RWPE2 (cell line): ENCODE data around the gene UNCX.

ENCODE experiments used
- ATAC-seq: fragments of 200-7000 bp; cut with Tn5 transposase; 3 replicates; pipeline ENCODE4 v1.9.1; 2021; ENCODE audit warnings: low read depth
- DNase-seq: peaks from one replicate; pipeline ENCODE4 v3.0.0-alpha.2; 2020; ENCODE audit warnings: low spot score
- H3K27ac ChIP-seq: fragments of 450-650 bp; 2 replicates; pipeline ENCODE4 v1.5.1; 2017; ENCODE audit warnings: mild to moderate bottlenecking; ENCODE audit not compliant: poor library complexity, severe bottlenecking
- H3K27me3 ChIP-seq: fragments of 250-450 bp; sonication (Bioruptor Pico); 2 replicates; pipeline ENCODE4 v1.5.1; 2021; ENCODE audit warnings: mild to moderate bottlenecking, moderate library complexity; ENCODE audit not compliant: insufficient read depth, poor library complexity, severe bottlenecking
- H3K36me3 ChIP-seq: fragments of 250-450 bp; sonication (Bioruptor Pico); 2 replicates; pipeline ENCODE4 v1.5.1; 2020; ENCODE audit warnings: low read depth, mild to moderate bottlenecking, moderate library complexity
- H3K4me1 ChIP-seq: fragments of 250-450 bp; sonication (Bioruptor Pico); 2 replicates; pipeline ENCODE4 v1.5.1; 2021; ENCODE audit warnings: mild to moderate bottlenecking, moderate library complexity; ENCODE audit not compliant: insufficient read depth, poor library complexity, severe bottlenecking
- H3K4me3 ChIP-seq: fragments of 250-450 bp; sonication (Bioruptor Pico); 2 replicates; pipeline ENCODE4 v1.5.1; 2021; ENCODE audit warnings: mild to moderate bottlenecking, moderate library complexity; ENCODE audit not compliant: severe bottlenecking
- H3K9me3 ChIP-seq: fragments of 250-450 bp; sonication (Bioruptor Pico); 2 replicates; pipeline ENCODE4 v1.5.1; 2021; ENCODE audit warnings: mild to moderate bottlenecking, moderate library complexity; ENCODE audit not compliant: severe bottlenecking
- TF ChIP-seq, protein P1 (sequence below): fragments of 450-650 bp; IDR thresholded peaks from one replicate; pipeline ENCODE4 v1.5.1; 2017; ENCODE audit warnings: mild to moderate bottlenecking, moderate library complexity; ENCODE audit not compliant: poor library complexity, severe bottlenecking

The UNCX gene

DNA sequence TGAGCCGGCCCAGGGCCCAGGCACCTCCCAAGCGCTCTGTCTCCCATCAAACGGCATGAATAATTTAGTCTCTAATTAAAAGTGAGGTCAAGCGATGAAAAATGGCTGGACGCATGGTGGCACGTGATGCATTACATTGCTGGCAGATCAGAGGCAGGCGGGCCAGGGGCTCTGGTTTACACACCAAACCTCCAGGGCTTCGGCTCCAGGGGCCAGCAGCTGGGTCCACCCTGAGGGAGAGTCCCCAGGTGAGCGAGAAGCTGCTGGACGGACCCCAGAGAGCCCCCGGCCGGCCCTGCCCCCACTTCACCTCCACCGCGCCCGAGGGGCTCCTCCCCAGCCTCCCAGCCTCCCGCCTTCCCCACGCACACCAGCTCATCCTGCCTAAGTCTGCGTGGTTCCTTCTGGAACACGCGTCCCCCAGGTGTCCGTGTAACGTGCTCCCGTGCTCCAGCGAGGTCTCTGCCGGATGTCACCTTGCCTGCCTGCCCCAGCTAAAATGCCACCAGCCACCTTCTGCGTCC is 23.2 kb downstream of the UNCX start:
- H3K9me3 ChIP-seq, result no peaks in the 10 kb centered on the region
- H3K27me3 ChIP-seq, result peaks cover 96% of the 10 kb centered on the region
- DNase-seq (no peak), ATAC-seq (no peak)
- no peak overlapping the region for H3K4me3 ChIP-seq
- TF ChIP-seq, protein P1, sequence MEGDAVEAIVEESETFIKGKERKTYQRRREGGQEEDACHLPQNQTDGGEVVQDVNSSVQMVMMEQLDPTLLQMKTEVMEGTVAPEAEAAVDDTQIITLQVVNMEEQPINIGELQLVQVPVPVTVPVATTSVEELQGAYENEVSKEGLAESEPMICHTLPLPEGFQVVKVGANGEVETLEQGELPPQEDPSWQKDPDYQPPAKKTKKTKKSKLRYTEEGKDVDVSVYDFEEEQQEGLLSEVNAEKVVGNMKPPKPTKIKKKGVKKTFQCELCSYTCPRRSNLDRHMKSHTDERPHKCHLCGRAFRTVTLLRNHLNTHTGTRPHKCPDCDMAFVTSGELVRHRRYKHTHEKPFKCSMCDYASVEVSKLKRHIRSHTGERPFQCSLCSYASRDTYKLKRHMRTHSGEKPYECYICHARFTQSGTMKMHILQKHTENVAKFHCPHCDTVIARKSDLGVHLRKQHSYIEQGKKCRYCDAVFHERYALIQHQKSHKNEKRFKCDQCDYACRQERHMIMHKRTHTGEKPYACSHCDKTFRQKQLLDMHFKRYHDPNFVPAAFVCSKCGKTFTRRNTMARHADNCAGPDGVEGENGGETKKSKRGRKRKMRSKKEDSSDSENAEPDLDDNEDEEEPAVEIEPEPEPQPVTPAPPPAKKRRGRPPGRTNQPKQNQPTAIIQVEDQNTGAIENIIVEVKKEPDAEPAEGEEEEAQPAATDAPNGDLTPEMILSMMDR, result no peak
- no peak overlapping the region for H3K27ac ChIP-seq
- no peaks in the 10 kb centered on the region for H3K4me1 ChIP-seq
- no peaks in the 10 kb centered on the region for H3K36me3 ChIP-seq

DNA sequence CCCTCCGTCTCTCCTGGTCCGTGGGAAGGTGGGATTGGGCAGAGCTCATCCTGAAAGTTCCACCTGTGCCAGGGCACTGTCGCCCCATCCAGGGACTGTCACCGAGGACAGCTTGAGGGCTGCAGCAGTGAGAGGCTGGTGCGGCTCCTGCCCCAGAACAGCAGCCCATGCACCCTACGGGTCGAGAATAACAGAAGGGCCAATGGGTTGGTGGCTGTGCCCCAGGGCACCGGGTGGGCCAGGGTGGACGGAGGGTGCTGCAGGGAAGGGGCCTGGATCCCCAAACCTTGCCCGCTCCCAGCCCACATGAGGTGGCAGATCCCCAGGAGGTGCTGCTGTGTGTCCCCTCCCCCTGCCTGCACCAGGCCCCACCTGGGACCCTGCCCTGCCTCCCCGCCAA is 23.9 kb downstream of the UNCX start:
- Histone ChIP-seq H3K27ac (no peak overlapping the region), H3K4me1 (no peaks in the 10 kb centered on the region), H3K9me3 (no peaks in the 10 kb centered on the region), H3K36me3 (no peaks in the 10 kb centered on the region), H3K4me3 (no peak overlapping the region), H3K27me3 (peaks cover 91% of the 10 kb centered on the region)
- ATAC-seq, result no peak
- no peak for DNase-seq
- TF ChIP-seq, protein P1, result no peak

DNA sequence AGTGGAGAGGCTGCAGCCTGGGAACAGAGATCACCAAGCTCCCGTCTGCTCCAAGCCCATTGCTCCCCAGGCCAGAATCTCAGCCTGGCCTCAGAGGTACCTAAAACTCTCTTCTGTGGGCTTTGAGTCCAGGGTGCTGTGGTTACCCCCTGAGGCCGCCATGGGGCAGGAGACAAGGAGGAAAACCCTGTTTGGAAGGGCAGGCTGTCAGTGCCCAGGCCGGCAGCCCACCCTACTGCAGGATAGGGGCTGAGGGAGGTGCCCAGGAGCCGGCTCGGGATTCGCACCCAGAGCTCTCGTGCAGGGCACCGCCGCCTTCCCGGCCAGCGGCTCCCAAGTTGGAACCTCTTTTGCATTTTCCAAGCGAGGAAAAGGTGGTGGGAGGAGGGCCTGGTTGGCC is 24.5 kb downstream of the UNCX start:
- DNase-seq (no peak), ATAC-seq (peak; percentile 17; the same call in 1 of the 3 replicates)
- H3K4me3 ChIP-seq, result no peak overlapping the region
- TF ChIP-seq, protein P1, result no peak
- peaks cover 91% of the 10 kb centered on the region for H3K27me3 ChIP-seq
- no peaks in the 10 kb centered on the region for H3K4me1 ChIP-seq
- no peaks in the 10 kb centered on the region for H3K9me3 ChIP-seq
- no peaks in the 10 kb centered on the region for H3K36me3 ChIP-seq
- H3K27ac ChIP-seq, result no peak overlapping the region

DNA sequence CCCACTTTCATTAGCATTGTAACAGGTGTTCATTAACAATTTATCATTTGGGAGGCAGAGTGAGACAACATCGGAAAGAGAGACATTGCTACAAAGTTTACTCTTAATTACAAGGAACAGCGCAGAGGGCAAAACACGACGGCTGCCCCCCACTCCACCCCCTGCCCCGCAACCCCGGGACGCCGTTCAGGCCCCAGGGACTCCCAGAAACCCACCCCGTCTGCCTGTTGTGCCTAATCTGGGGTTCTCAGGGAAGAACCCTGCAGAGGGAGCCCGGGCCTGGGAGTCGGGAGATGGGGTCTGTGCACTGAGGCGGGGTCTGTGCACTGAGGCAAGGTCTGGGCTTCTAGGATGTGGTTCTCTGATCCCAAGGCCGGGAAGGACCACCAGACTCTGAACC is 25.2 kb downstream of the UNCX start:
- no peak for ATAC-seq
- TF ChIP-seq, protein P1, result no peak
- Histone ChIP-seq H3K27me3 (peaks cover 91% of the 10 kb centered on the region), H3K36me3 (no peaks in the 10 kb centered on the region), H3K27ac (no peak overlapping the region), H3K4me1 (no peaks in the 10 kb centered on the region), H3K9me3 (no peaks in the 10 kb centered on the region), H3K4me3 (no peak overlapping the region)
- DNase-seq, result no peak

DNA sequence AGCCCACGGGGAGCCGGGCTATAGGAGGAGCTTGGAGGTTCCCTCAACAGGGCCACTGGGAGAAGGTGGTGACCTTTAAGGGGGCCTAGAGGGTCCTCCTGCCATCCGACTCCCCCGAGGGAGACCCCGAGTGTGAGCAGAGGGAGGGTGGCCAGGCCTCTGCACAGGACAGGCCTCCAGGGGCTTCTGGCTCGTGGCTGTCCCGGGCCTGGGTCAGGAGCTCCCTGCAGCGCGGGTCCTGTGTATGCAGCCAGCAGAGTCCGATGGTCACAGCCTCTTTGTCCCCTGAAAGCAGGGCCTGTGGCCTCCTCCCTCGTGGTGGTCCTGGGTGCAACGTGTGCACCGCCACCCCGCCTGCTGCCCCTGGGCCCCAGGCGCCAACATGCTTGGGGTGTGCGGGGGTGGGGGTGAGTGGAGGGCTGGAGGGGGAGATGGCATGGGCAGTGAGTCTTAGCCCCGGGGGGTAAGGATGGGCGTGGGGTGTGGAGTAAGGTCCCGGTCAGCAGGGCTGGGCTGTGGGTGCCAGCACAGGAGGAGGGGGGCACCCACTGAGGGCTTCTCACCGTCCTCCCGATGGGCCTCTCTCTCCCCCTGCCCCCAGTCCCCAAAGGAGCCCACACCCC is 27.1 kb downstream of the UNCX start:
- TF ChIP-seq, protein P1, result no peak
- no peak overlapping the region for H3K27ac ChIP-seq
- H3K4me3 ChIP-seq, result no peak overlapping the region
- no peaks in the 10 kb centered on the region for H3K9me3 ChIP-seq
- peaks cover 92% of the 10 kb centered on the region for H3K27me3 ChIP-seq
- ATAC-seq, result no peak
- no peak for DNase-seq
- no peaks in the 10 kb centered on the region for H3K36me3 ChIP-seq
- H3K4me1 ChIP-seq, result no peaks in the 10 kb centered on the region
